ENCODE data around the gene SPIN2B.
A peak's percentile ranks its signal among the peaks of the same experiment; 100 is the strongest.
"Not testable (repeated sequence)": the region's sequence is repeated elsewhere in the genome, so short reads cannot be mapped to it uniquely, and the experiment has no call there.

Gene SPIN2B

DNA sequence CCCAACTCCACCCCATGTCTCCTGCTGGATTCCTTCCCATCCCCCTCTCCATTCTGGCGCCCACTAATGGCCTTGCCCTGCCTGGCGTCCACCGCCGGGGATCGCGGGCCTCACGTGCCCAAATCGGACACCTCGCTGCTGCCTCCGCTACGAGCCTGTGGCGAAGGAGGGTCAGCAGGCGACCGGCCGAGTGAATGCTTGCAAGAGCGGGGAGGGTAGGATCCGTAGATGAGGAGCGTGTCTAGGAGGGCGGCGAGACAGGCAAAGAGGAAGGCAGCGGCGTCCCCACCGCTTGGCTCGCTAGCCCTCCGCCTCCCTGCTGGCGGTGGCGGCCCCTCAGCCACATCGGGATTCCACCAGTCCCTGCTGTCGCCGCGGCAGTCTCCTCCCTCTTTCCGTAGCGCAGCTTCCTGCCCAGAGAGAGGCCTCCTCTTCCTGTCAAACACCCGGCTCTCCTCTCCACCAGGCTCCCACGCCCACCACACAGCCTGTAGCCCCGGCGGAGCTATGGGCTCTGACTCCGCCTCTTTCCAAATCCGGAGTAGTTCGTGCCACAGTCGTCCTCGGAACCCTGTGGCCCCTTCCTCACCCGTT, at the start of gene SPIN2B:
SPIN2B (minus strand) TSS at position 387 of the 594 bp plus-strand sequence.
- DNase-seq (ENCODE audit: low spot score): peak; percentile 85

DNA sequence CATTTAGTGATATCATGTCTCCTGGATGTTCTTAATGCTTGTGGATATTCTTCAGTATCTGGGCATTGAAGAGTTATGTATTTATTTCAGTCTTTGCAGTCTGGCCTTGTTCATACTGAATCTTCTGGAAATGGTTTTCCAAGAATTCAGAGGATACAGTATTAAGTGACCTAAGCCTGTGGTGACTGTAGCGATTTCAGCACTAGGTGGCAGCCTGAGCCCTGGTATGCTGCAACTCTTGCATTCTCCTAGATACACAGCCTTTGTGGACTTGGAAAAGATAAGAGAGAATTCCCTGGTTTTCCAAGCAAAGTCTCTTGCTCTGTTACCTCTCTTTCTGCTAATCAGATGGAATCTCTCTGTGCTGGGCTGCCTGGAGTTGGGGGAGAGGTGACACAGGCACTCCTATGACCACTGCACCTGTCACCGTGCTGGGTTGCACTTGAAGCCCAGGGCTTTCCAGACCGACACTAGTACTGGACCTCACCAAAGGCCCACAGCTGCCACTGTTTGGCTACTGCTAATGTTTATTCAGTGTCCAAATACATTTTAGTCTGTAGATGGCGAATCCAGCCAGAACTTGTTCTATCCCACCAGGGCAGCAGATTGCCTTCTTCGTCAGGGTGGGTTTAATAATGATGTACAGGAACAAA, 35.2 kb upstream of the SPIN2B start:
- no peak for DNase-seq (ENCODE audit: low spot score)

DNA sequence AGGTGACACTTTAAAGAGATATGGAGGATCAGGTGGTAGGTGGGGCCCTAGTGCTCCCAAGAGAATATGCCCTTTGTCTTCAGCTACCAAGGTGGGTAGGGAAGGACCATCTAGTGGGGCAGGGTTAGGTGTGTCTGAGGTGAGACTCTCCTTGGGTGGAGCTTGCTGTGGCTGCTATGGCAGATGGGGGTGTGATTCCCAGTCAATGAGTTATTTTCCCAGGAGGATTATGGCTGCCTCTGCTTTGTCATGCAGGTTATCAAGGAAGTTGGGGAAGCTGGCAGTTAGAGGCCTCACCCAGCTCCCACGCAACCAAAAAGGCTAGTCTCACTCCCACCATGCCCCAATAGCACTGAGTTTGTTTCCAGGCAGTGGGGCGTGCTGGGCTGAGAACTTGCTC, 33.8 kb upstream of the SPIN2B start:
- no peak for DNase-seq (ENCODE audit: low spot score)

DNA sequence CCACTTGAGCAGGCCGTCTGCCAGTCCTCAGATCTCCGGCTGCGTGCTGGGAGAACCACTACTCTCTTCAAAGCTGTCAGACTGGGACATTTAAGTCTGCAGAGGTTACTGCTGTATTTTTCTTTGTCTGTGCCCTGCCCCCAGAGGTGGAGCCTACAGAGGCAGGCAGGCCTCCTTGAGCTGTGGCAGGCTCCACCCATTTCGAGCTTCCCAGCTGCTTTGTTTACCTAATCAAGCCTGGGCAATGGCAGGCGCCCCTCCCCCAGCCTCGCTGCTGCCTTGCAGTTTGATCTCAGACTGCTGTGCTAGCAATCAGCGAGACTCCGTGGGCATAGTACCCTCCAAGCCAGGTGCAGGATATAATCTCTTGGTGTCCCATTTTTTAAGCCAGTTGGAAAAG, 30.9 kb upstream of the SPIN2B start:
- not testable (repeated sequence) for DNase-seq (ENCODE audit: low spot score)

DNA sequence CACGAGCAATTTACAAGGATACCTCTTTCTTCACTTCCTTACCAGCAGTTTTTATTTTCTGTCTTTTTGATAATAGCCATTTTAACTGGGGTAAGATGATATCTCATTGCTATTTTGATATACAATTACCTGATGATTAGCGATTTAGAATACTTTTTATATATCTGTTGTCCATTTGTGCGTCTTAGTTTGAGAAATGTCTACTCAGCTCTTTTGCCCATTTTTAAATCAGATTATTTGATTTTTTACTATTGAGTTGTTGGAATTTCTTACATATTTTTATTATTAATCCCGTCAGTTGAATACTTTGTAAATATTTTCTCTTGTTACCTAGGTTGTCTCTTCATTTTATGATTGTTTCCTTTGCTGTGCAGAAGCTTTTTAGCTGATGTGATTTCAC, 17.3 kb upstream of the SPIN2B start:
- DNase-seq (ENCODE audit: low spot score): no peak

DNA sequence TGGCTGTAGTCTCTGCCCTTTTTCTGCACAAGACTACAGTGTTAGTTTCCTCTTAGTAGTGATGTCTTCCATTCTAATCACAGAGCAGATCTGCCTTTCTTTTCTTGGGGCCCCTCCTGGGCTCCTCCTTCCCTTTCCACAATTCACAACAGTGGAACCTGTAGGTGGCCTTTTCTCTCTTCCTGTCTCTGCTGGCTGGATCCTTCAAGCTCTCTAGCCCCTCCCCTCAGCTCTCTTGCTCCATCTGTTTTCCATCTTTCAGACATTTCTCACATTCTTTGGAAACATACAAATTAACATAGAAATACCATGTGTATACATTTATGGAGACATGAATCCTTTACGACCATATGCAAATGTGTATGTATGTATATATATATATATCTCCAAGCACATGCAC, 16.2 kb upstream of the SPIN2B start:
- no peak for DNase-seq (ENCODE audit: low spot score)

DNA sequence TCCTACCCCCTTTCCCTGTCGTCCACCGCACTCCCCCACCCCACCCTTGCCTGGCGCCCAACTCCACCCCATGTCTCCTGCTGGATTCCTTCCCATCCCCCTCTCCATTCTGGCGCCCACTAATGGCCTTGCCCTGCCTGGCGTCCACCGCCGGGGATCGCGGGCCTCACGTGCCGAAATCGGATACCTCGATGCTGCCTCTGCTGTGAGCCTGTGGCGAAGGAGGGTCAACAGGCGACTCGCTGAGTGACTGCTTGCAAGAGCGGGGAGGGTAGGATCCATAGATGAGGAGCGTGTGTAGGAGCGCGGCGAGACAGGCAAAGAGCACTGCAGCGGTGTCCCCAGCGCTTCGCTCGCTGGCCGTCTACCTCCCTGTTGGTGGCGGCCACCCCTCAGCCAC, 15.7 kb upstream of the SPIN2B start, which contains the start of gene SPIN2A:
SPIN2A (minus strand) TSS at position 325 of the 400 bp plus-strand sequence. CDS start 800 bp downstream, outside the sequence.
- peak; percentile 69 for DNase-seq (ENCODE audit: low spot score)

DNA sequence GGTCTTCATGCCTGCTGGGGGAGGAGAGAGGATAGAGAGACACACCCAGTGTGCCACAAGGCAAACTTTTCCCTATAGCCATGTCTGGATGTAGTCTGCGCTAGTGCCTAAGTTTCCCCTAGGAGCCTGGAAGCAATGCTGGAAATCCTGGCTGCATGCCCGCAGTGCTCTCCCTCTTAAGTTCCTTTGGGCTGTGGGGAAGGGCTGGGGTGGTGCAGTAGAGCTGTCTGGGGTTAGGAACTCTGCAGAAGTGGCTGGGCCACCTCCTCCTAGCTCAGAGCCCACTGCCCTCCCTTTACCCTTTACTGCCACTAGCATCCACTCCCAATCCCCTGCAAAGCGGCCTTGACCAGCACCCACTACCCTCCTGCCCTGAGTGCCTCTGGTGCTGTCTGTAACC, 15.2 kb upstream of the SPIN2B start:
- not testable (repeated sequence) for DNase-seq (ENCODE audit: low spot score)

DNA sequence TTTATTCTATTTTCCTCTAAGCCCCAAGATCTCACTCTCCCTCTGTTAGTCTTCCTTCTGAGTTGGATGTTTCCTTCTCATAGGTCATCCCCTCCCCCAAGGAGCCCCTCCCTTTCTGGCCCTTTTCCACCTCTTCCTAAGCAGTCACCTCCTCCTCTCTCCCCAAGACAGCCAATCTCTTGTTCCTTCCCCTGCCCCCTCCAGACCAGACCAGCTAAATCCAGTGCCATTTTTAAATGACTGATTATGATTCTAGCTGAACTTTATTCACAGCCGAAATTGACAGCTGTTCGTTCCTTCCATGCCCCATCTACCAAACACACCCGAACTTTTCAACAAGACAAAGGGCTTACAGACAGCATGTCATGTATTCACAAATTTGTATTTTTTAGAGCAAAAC, 13.9 kb upstream of the SPIN2B start:
- DNase-seq (ENCODE audit: low spot score): no peak

DNA sequence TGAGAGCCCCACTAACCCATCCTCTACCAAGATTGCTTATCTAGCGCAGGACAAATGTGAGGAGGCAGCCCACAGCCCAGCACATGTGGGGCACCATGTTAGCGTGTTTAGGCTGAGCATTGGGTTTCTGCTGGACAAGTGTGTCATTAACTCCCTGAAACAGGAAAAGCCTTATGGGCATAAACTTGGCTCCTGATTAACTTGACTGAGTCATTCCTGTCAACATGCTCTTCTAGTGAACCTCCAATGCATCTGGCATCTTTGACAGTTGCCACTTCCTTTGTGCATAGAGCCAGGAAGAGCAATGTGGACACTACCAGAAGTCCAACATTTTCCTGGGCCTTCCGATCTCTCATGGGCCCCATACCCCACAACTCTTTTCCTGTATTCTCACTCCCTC, 13.4 kb upstream of the SPIN2B start:
- DNase-seq (ENCODE audit: low spot score): no peak

DNA sequence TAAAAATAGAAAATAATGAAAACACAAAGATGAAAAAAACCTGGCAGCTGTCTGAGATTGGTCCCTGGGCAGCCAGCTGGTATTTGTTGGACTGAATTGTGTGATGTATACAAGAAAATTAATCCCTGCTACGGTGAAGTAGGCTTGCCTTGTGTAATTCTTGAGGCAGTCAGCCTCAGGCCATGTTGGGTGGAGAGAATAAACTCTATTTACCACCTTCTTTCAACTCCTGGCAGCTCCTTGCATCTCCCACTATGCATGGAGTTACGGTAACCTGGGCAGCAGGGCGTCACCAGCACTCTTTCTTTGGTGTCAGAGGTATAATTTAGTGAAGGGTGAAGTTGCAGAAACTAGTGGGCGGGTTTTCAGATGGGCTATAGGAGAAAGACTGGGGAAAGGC, 12.4 kb upstream of the SPIN2B start:
- no peak for DNase-seq (ENCODE audit: low spot score)

DNA sequence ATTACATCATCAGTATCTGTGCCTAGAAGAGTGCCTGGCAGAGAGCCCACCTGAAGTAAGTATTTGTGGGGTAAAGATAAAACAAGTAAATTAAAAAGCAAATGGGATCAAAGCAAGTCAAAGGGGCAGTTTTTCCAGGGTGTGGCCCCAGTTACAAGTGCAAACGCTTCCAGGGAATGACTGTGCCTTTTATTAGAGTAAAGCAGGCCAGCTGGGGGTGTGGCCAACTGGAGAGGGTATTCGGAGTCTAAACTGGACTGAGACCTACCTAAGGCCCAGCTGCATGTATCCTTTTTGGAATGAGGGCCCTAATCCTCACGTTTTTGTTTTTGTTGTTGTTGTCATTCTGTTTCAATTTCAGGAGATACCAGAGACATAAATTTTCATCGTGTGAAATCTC, 11.9 kb upstream of the SPIN2B start:
- not testable (repeated sequence) for DNase-seq (ENCODE audit: low spot score)

DNA sequence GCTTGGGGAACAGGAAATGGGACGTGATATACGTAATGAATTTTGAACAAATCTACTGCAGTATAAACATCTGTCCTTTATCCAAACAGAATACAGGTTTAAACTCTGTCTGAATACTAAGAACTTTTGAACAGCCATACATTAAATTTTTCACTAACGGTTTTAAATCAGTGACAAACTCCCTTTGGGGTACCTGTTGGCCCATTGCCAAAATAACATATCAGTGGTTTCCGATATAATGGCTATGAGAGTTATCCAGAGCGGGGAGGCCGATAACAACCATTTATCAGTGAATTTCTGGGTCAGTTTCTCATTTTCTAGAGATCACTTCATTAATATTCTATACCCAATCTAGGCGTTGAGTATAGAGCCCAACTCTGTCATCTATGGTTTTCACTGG, 10.7 kb upstream of the SPIN2B start:
- DNase-seq (ENCODE audit: low spot score): no peak

DNA sequence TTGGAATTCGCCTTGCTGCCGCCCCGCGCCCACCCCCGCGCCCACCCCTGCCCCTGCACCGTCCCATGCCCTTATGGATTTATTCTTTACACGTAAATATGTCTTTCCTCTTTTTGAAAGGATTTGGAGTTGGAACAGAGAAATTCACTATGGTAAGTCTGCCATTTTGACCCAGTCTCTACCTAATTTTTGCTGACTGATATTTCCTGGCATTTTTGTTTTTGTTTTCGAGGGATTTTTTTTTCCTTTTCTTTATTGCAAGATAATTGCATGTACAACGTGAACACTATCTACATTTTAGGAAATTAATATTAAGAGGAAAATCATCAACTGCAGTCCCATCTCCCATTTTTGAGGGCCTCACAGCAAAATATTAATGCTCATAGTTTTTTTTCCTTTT, 468 bp upstream of the SPIN2B start:
- no peak for DNase-seq (ENCODE audit: low spot score)

DNA sequence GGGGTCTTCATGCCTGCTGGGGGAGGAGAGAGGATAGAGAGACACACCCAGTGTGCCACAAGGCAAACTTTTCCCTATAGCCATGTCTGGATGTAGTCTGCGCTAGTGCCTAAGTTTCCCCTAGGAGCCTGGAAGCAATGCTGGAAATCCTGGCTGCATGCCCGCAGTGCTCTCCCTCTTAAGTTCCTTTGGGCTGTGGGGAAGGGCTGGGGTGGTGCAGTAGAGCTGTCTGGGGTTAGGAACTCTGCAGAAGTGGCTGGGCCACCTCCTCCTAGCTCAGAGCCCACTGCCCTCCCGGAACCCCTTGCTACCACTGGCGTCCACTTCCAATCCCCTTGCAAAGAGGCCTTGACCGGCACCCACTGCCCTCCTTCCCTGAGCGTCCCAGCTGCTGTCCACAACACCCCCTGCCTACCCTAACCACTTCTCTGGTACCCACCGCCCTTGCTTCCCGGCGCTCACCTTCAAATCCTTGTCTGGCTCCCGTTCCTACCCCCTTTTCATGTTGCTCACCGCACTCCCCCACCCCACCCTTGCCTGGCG, 658 bp downstream of the SPIN2B start:
- peak; percentile 49 for DNase-seq (ENCODE audit: low spot score)

DNA sequence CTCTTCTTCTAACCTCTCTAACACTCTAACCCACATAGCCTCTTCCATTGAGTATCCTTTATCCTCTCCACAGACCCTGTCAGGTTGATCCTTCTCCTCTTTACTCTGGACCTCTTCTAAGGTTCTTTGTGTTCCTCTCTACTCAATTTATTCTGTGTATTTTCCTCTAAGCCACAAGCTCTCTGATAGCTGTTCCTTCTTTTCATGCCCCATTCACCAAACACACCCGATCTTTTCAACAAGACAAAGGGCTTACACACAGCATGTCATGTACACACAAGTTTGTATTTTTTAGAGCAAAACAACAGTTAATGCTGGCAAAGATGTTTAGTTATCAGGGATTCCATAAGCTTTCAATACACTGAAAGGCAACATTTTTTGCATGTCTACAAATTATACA, 1.9 kb downstream of the SPIN2B start:
- DNase-seq (ENCODE audit: low spot score): no peak

DNA sequence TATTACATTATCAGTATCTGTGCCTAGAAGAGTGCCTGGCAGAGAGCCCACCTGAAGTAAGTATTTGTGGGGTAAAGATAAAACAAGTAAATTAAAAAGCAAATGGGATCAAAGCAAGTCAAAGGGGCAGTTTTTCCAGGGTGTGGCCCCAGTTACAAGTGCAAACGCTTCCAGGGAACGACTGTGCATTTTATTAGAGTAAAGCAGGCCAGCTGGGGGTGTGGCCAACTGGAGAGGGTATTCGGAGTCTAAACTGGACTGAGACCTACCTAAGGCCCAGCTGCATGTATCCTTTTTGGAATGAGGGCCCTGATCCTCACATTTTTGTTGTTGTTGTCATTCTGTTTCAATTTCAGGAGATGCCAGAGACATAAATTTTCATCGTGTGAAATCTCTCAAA, 3.8 kb downstream of the SPIN2B start:
- not testable (repeated sequence) for DNase-seq (ENCODE audit: low spot score)

DNA sequence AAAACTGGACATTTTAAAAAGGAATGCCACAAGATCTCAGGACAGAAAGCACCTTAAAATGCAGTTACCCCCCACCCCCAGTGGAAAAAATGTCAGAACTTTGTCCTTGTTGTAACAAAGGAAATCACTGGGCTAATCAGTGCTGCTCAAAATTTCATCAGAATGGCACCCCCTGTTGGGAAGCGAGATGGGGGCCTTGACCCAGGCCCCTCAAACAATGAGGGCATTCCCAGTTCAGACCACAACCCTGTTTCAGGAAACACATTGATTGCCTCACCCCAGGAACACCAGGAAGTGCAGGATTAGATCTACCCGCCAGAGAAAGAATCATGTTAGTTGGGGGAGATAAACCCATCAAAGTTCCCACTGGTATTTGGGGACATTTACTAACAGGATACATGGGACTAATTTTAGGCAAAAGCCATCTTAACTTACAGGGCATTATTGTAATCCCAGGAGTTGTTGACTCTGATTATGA, 16.4 kb downstream of the SPIN2B start:
- DNase-seq (ENCODE audit: low spot score): no peak

DNA sequence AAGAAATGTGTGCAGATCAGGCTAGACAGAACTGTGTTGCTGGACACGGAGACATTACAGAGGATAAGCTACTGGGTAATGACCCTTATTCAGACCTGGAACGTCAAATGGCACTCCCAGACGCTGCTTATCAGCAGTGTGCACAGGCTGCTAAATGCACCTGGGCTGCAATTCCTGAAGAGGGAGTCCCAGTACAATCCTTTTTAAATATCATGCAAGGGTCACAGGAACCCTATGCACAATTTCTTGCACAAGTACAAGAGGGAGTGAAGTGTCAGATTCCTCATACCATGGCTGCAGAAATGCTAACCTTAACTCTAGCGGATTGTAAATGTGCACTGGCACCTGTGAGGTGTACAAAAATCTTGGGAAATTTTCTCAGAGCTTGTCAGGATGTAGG, 16.9 kb downstream of the SPIN2B start:
- DNase-seq (ENCODE audit: low spot score): no peak

DNA sequence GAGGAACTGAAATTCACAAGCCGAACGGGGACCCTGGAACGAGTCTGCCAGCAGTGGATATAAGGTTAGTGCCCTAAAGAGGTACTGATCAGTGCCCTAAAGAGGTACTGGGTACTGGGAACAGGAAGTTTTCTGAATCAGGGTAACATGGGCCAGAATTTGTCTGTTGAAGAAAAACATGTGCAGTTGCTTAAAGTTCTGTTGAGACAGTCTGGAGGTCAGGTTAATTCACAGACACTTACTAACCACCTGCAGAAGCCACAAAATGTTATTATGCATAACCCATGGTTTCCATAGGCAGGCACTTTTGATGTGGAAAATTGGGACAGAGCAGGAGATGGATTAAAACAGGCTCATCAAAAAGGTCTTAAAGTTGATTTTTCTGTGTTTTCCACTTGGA, 17.9 kb downstream of the SPIN2B start:
- DNase-seq (ENCODE audit: low spot score): no peak

DNA sequence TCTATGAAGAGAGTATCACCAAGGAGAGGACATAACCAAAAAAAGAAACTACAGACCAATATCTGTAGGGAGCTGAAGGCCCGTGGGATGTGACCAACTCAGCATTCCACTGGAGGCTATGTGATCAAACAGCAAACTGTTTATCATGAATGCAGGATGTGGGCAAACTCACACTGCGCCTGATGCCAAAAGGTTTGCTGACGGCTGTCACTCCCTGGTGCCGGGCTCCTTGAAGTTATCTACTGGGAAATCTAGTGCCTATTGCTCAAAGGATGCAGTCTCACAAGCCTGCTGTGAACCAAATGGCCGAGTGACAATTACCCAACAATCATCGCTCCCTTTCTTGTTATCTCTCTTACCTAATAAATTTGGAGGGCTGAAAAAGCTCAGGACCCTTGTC, 18.4 kb downstream of the SPIN2B start:
- DNase-seq (ENCODE audit: low spot score): not testable (repeated sequence)

DNA sequence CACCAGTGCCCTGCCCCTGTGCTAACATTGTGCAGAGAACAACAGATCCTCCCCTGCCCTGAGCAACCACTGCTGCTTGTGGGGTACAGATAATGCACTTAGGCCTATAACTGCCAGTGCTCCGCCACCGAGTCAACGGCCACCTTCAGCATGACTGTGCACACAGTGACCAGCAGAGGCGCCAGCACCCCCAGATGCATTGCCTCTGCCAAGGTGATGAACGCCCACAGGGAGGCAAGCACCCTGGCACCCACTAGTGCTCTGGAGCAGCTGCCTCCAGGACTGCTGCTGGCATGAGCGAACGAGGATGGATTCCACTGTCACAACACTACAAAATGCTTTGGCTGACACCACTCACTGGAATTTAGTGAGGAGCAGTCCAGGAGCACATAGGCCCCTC, 38.2 kb downstream of the SPIN2B start:
- no peak for DNase-seq (ENCODE audit: low spot score)

DNA sequence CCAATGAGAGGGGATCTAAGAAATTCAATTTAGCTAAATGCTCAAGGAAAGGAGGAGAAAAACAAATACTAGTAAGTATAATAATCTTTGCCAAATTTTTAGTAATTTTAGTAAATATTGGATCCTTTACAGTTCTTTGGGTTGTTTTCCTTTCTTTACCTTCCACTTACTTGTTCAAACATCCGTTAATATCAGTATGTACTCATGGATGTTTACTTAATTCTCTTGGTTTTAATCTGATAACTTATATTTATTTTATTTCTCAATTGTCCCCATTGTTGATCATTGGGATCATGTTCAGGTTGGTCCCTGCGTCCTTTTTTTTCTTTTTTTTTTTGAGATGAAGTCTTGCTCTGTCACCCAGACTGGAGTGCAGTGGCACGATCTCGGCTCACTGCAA, 46.9 kb downstream of the SPIN2B start:
- DNase-seq (ENCODE audit: low spot score): no peak
